GM03348 (cell line): ENCODE results near the gene CYP21A2.
A peak's percentile ranks its signal among the peaks of the same experiment; 100 is the strongest.
"Not testable (repeated sequence)": the region's sequence is repeated elsewhere in the genome, so short reads cannot be mapped to it uniquely, and the experiment has no call there.

Experiments
- DNase-seq: peaks from one replicate; pipeline ENCODE4 v3.0.0; 2012; ENCODE audit warnings: low spot score

CYP21A2 gene

DNA sequence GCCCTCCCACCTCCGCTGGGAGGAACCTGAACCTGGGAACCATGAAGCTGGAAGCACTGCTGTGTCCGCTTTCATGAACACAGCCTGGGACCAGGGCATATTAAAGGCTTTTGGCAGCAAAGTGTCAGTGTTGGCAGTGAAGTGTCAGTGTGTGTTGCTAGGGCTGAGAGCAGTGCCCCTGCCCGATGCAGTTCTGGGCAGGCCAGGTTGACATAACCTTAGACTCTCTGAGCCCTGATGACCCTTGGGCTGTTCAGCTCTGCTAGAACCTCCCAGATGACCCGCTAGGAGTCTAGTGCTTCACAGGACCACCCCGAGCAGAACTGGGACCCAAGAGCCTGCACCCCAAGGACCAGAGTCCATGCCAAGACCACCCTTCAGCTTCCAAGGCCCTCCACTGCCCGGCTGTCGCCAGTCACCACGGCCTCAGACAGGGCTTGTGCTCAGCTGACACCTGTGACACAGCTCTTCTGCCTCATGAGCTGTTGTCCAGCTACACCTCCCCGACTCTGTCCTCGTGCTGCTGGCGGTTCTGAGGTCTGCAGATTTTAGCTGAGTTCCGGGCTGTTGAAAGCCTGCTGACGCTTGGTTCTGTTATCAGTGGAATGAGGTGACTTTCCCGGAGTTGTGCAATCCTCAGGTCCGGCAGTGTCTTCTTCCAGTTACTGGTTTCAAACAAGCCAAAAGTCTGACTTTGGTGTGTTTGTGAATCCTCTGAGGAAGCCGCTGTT is 2.8 kb upstream of the CYP21A2 start:
- not testable (repeated sequence) for DNase-seq

DNA sequence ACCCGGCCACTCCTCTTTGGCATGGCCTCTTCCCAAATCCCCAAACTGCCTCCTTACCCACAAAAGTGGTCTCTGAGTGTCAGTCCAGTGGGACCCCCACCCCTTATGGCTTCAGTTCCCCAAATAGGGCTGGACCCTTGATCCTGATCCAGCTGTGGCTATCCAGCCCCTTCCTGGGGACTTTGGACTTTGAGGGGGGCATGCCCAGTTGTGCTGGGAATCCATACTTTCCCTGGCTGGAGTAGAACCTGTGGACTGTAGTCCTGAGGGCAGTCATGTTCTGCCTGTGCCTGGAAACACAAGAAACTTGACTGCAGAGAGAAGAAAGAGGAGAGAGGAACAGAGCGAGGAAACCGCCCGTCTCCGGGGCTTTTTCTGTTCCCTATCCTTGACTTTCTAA is 1.1 kb upstream of the CYP21A2 start:
- DNase-seq: not testable (repeated sequence)

DNA sequence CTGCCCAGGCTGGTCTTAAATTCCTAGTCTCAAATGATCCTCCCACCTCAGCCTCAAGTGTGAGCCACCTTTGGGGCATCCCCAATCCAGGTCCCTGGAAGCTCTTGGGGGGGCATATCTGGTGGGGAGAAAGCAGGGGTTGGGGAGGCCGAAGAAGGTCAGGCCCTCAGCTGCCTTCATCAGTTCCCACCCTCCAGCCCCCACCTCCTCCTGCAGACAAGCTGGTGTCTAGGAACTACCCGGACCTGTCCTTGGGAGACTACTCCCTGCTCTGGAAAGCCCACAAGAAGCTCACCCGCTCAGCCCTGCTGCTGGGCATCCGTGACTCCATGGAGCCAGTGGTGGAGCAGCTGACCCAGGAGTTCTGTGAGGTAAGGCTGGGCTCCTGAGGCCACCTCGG is 663 bp downstream of the CYP21A2 start:
- DNase-seq: not testable (repeated sequence)

DNA sequence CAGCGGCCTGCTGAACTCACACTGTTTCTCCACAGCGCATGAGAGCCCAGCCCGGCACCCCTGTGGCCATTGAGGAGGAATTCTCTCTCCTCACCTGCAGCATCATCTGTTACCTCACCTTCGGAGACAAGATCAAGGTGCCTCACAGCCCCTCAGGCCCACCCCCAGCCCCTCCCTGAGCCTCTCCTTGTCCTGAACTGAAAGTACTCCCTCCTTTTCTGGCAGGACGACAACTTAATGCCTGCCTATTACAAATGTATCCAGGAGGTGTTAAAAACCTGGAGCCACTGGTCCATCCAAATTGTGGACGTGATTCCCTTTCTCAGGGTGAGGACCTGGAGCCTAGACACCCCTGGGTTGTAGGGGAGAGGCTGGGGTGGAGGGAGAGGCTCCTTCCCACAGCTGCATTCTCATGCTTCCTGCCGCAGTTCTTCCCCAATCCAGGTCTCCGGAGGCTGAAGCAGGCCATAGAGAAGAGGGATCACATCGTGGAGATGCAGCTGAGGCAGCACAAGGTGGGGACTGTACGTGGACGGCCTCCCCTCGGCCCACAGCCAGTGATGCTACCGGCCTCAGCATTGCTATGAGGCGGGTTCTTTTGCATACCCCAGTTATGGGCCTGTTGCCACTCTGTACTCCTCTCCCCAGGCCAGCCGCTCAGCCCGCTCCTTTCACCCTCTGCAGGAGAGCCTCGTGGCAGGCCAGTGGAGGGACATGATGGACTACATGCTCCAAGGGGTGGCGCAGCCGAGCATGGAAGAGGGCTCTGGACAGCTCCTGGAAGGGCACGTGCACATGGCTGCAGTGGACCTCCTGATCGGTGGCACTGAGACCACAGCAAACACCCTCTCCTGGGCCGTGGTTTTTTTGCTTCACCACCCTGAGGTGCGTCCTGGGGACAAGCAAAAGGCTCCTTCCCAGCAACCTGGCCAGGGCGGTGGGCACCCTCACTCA is 1.4 kb downstream of the CYP21A2 start:
- DNase-seq: not testable (repeated sequence)

DNA sequence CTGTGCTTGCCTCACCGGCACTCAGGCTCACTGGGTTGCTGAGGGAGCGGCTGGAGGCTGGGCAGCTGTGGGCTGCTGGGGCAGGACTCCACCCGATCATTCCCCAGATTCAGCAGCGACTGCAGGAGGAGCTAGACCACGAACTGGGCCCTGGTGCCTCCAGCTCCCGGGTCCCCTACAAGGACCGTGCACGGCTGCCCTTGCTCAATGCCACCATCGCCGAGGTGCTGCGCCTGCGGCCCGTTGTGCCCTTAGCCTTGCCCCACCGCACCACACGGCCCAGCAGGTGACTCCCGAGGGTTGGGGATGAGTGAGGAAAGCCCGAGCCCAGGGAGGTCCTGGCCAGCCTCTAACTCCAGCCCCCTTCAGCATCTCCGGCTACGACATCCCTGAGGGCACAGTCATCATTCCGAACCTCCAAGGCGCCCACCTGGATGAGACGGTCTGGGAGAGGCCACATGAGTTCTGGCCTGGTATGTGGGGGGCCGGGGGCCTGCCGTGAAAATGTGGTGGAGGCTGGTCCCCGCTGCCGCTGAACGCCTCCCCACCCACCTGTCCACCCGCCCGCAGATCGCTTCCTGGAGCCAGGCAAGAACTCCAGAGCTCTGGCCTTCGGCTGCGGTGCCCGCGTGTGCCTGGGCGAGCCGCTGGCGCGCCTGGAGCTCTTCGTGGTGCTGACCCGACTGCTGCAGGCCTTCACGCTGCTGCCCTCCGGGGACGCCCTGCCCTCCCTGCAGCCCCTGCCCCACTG is 2.3 kb downstream of the CYP21A2 start:
- not testable (repeated sequence) for DNase-seq

DNA sequence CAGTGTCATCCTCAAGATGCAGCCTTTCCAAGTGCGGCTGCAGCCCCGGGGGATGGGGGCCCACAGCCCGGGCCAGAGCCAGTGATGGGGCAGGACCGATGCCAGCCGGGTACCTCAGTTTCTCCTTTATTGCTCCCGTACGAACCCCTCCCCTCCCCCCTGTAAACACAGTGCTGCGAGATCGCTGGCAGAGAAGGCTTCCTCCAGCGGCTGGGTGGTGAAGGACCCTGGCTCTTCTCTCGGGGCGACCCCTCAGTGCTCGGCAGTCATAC is 2.8 kb downstream of the CYP21A2 start:
- not testable (repeated sequence) for DNase-seq

DNA sequence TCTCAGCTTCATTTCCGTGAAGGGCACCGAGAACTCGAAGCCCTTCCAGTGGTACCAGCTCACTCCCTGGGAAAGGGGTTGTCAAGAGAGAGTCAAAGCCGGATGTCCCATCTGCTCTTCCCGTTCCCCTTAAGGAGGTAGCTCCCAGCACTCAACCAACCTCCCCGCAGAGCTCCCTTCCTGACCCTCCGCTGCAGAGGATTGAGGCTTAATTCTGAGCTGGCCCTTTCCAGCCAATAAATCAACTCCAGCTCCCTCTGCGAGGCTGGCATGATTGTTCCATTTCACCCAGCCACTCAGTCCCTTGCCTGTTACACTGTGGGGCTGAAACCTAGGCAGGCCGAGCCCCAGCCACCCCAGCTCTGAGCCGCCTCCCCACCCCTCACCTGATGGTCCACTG is 3.2 kb downstream of the CYP21A2 start:
- DNase-seq: not testable (repeated sequence)

DNA sequence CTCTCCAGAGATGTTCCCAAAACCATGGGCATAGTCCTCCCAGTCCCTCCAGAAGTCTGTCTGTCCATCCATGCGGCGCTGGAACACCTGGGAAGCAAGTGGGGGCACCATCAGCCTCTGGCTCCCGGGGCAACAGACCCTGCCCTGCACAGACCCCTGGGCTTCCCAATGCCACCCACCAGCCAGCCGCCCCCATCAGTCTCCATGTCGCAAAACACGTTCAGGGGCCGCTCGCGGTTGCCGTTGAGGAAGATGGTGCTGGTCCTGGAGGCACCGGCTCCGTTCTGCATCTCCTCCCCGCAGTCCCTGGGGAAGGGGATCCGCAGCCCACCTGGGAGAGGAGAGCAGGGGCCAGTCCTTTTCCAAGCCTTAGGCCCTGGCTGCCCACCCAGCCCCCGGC is 4.1 kb downstream of the CYP21A2 start:
- DNase-seq: not testable (repeated sequence)

DNA sequence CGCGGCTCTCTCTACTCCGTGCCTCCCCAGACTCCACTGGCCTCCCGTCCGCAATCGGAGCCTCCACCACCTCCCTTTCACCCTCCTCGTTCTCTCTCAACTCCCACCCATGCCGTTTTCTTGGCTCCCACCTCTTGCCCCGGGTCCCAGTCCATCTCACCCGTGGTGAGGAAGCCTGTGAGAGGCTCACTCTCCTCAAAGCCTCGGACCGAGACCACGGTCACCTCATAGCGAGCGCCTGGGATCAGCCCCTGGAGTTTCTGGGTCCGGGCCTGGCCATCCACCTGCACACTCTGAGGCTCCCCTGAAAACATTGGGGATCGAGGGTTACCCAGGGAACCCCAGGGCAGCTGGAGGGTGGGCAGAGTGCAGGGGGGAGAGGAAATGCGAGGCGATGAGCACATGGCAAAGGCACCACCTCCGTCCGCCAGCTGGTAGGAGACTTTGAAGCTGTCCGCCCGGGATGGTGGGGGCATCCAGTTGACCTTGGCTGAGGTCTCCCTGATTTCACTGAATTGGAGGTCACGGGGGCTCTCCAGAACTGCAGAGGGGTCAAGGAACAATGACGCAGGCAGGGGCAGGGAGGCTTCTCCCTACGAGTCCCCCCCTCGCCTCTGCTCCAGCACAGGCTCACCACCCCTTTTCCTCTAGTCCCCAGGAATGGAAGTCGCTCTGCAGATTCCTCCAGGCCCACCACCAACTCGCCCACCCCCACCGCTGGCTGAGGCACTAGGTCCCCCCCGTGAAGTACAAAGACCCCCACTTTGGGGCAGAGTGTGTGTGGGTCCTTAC is 5.6 kb downstream of the CYP21A2 start:
- DNase-seq: not testable (repeated sequence)

DNA sequence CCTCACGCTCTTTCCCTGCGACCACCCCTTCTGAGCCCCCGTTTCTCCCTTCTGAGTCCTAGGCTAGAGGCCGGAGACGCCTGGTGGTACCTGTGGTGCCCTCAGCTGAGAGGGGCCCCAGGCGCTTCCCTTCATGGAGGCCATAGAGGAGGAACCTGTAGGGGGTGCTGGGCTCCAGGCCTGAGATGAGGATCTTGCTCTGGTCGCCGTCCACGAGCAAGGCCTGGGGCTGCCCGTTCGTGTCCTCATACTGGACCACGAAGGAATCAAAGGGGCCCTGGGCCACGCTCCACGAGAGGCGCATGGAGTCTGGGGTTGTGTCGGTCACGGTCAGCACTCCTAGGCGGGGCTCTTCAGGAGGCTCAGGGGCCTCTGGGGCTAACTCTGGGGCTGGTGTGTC is 6.7 kb downstream of the CYP21A2 start:
- DNase-seq: not testable (repeated sequence)

DNA sequence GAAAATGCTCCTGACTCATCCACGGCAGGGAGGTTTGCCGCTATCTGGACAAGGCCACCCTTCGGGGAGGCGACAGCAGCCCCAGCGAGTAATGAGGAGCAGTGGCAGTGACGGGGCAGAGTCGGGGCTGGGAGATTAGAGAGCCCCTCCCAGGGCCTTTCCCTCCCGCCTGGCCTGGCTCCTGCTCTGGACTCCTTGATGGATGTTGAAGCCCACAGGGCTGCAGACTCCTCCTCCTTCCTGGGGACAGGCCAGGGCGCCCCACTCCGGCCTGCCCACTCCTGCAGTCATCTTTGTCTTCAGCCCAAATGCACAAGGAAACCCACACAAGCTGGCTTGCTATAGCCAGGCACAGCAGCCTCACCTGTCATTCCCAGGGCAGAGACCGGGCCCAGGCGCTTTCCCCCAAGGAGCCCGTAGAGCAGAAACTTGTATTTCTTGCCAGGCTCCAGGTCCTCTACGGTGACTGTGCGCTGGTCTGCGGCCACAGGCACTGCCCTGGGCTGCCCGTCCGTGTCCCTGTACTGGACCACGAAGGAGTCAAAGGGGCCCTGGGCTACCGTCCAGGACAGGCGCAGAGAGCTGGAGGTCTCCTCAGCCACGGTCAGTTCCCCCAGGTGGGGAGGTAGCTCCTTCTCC is 7.7 kb downstream of the CYP21A2 start:
- DNase-seq: no peak

DNA sequence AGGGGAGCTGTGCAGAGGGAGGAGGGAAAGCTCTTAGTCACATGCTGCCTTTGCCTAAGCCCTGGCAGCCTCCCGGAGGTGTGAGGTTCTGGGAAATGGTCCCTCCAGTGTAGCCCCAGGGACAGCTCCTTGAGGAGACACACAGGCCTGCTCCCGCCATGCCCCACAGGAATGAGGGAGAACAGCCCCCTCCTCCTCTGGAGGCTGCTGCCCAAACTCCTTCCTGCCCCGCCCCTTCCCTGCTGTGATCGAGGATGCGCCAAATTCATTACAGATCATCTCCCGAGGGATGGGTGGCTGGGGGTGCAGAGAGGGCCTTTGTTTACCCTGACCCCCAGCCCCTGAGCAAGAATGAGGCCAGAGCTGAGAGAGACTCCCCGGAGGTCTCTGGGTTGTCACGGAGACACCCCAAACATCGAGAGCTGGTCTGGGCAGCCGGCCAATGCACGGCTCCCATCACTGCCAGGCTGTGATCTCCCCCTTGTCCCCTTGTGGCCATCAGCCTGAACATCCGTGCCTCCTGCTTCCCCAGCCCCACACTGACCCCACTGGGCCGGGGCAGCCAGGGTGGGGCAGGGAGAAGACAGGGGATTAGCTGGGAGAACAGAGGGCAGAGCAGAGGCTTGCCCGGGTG is 8.4 kb downstream of the CYP21A2 start:
- peak; percentile 44 for DNase-seq

DNA sequence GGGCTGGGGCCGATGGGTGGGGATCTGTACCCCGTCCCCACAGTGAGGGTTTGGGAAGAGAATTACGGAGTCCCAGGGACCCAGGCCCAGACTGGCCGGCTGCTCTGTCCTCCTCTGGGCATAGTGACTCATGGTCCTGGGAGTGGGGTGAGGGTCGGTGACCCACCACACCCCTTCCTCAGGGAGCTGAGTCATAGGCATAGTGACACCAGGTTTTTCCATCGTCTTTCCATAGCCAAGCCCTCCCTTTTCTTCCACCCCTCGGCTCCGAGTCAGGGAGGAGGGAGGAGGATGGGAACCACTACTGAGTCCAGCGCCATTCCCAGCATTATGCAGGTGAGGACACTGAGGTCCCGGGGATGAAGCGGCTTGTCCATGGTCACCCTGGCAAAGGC is 8.9 kb downstream of the CYP21A2 start:
- peak; percentile 53 for DNase-seq

DNA sequence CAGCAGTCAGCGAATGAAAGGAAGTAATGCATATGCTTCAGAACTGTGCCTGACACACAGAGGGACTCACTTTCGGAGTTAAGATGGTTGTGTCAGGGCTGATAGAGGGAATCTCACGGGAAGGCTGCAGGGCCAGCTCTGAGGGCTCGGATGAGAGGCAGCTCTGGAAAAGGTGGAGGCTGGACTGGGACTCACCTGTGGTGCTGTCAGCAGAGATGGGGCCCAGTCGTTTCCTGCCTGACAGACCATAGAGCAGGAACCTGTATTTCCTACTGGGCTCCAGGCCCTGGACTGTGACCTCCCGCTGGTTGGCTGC is 9.3 kb downstream of the CYP21A2 start:
- no peak for DNase-seq

DNA sequence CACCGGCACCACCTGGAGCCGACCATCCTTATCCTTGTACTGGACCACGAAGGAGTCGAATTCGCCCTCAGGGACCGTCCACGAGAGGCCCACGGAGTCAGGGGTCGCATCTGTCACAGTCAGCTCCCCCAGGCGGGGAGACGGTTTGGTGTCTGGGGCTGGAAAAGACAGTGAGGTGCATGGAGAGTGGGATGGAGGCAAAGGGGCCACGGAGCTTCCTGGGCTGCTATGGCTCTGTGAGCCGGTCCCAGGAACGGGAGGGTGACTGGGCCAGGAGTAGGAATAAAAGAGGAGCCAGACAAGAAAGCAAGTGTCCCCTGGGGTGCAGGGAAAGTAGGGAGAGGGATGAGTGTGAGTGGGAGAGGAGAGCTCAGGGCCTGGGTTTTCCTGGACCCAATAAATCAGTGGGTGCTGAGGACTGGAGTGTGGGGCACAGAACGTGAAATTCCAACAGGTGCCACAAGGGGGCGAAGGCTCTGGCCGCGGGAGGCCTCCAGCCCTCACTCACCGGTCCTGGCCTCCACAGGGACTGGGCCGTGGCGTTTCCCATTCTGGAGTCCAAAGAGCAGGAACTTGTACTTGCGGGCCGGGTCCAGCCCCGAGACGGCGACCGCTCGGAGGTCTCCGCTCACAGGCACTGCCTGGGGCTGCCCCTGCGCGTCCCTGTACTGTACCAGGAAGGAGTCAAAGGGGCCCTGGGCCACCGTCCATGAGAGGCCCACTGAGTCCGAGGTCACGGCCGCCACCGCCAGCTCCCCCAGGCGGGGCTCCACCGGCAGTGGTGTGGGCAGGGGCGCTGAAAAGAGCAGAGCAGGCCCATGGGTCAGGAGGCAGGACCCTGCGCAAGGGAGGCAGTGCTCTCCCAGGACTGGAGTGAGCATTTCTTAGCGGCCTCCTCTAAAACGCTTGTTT is 9.9 kb downstream of the CYP21A2 start:
- DNase-seq: peak; percentile 91

DNA sequence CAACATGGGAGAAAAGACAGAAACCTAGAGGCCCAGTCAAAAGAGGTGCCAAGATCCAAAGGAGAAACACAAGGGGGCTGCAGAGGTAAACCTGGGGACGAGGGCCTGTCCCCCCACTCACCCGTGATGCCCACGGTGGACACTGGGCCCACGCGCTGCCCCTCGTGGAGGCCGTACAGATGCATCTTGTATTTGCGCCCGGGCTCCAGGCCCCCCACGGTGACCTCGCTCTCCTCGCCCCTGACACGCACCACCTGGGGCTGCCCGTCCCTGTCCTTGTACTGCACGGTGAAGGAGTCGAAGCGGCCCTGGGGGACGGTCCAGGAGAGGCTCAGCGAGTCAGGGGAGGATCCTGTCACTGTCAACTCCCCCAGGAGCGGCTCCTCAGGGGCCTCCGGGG is 10.9 kb downstream of the CYP21A2 start:
- not testable (repeated sequence) for DNase-seq

DNA sequence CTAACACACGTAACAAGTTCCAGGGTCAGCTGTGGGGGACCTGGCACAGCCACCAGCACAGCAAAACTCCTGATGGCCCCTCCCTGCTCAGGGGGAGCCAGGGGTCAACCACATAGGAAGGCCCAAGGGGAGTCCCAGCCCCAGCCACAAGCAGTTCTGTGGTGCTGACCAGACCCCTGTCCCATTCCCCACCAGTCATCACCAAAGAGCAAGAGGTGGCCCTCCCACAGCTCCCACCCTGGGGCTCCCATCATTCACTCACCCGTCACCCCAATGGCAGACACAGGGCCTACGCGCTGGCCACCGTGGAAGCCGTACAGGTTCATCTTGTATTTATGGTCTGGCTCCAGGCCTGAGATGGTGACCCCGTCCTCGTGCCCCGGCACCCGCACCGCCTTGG is 11.5 kb downstream of the CYP21A2 start:
- DNase-seq: not testable (repeated sequence)

DNA sequence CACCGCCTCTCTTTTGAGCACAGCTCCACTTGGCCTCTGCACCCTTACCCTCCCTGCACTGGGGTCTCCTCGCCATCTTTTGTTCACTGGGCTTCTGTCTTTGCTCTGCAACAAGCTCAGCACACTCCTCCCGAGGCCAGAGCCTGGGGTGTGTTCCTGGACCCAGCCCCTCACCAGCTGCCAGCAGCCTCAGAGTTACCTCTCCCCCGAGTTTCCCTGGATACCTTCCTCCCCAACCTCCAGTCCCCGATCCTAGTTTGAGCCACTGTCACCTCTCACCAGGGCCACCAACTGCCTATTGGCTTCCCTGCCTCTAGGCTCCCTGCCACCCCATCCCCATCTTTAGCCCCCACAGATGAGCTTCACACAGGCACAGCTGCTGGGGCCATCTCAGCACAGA is 12.3 kb downstream of the CYP21A2 start:
- no peak for DNase-seq

DNA sequence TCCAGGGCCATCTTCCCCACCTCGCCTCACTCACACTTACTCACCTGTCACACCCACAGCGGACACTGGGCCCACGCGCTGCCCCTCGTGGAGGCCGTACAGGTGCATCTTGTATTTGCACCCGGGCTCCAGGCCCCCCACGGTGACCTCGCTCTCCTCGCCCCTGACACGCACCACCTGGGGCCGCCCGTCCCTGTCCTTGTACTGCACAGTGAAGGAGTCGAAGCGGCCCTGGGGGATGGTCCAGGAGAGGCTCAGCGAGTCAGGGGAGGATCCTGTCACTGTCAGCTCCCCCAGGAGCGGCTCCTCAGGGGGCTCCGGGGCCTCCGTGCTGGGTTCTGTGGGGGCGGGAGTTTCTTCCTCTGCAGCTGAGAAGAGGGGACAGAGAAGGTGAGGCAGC is 14.4 kb downstream of the CYP21A2 start:
- DNase-seq: not testable (repeated sequence)

DNA sequence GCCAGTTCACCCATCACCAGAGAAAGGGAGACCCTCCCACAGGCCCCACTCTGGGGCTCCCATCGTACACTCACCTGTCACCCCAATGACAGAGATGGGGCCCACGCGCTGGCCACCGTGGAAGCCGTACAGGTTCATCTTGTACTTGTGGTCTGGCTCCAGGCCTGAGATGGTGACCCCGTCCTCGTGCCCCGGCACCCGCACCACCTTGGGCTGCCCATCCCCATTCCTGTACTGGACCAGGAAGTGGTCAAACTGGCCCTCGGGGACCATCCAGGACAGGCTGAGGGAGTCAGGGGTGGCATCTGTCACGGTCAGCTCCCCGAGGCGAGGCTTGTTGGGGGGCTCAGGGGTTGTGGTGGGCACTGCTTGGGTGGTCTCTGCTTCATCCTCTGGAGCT is 15.1 kb downstream of the CYP21A2 start:
- not testable (repeated sequence) for DNase-seq
